Natural killer cell treated with Interleukin-12 subunit alpha and Interleukin-12 subunit beta and Interleukin-15 and Interleukin-18, amount 100 ng/mL, for 72 hours (primary cell): ENCODE data around the gene TAF4B. TPM values are rescaled to one million over a fixed set of nuclear protein-coding genes. Genes with fewer than 3 reads are reported as not detected.
"Not testable (repeated sequence)": the region's sequence is repeated elsewhere in the genome, so short reads cannot be mapped to it uniquely, and the experiment has no call there.

ENCODE experiments used
- ATAC-seq, 2 donors: fragments of 150-1000 bp; cut with Tn5 transposase in 1 of 2; sonication (Bioruptor Pico), chemical (Tn5 transposase) in 1 of 2; 2 replicates each; pipeline ENCODE4 v1.10.0; 2021
- DNase-seq: peaks from one replicate; pipeline ENCODE4 v3.0.0; 2022; ENCODE audit warnings: low spot score
- H3K27ac Mint-ChIP-seq, 2 donors: 1 replicate in 1 of 2; 2 replicates in 1 of 2; pipeline ENCODE4 v1.8.0; 2022; ENCODE audit warnings: mixed read lengths in 2 of 2, mild to moderate bottlenecking in 1 of 2, moderate library complexity in 1 of 2
- H3K27me3 Mint-ChIP-seq, 2 donors: 1 replicate in 1 of 2; 2 replicates in 1 of 2; pipeline ENCODE4 v1.8.0; 2022; ENCODE audit warnings: mixed read lengths in 2 of 2
- H3K36me3 Mint-ChIP-seq: one replicate; pipeline ENCODE4 v1.8.0; 2022; ENCODE audit warnings: mixed read lengths
- H3K4me1 Mint-ChIP-seq, 2 donors: 1 replicate in 1 of 2; 2 replicates in 1 of 2; pipeline ENCODE4 v1.8.0; 2022; ENCODE audit warnings: low read depth in 2 of 2, mixed read lengths in 2 of 2, mild to moderate bottlenecking in 1 of 2
- H3K4me3 Mint-ChIP-seq: one replicate; pipeline ENCODE4 v1.8.0; 2022; ENCODE audit warnings: mixed read lengths
- H3K9me3 Mint-ChIP-seq: 2 replicates; pipeline ENCODE4 v1.8.0; 2022; ENCODE audit warnings: mixed read lengths
- total RNA-seq, 2 donors: library from RNA; stranded (reverse); gene quantifications; one replicate each; pipeline ENCODE4 v1.2.3, GENCODE V29; 2022

TAF4B gene
- total RNA-seq, 2 donors from 2014 or later: 4.2 to 14.5 TPM

DNA sequence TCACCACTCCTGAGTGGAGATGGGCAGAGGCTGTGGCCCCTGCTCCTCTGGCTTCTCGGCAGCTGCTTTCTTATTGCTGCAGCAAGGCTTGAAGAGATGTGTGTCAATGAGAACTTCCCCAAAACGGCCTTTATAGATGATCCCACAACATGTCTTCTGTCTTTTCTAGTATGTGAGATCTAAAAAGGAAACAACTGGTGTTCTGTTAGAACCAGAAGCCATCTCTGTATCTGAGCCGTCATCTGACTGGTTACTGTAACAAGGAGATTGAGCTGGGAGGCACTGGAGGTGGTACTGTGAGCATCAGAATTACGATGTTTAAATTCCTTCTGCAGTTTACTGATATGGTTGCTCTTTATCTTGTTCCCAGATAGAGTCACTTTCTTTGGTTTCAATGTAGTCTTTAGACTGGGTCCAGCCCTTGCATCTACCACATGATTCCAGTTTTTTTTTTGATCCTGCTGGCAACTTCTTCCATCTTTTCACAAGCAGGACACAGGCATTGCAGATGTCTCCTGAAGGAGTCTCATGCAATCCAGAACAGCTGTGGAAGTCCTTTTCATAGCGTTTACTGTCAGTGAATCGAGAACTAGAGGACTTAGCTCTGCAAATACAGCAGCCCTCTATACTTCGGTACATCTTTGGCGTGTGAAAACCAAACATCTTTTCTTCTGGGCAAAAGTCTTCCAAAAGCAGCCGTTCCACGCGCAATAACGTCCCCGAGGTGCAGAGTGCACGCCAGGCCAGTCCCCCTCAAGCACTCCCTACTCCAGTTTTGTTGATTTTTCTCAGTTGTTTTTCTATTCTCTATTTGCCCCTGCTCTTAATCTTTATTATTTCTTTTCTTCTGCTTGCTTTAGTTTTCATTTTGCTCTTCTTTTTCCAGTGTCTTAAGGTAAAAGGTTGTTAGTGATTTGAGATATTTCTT is 29.7 kb downstream of the TAF4B start:
- H3K4me3 Mint-ChIP-seq: no peak overlapping the region
- peaks cover 0 to 5% of the 10 kb centered on the region in 2 donors for H3K27me3 Mint-ChIP-seq
- H3K9me3 Mint-ChIP-seq: peaks cover 3% of the 10 kb centered on the region
- no peak for ATAC-seq
- no peaks in the 10 kb centered on the region for H3K36me3 Mint-ChIP-seq
- no peak for DNase-seq
- no peaks in the 10 kb centered on the region for H3K4me1 Mint-ChIP-seq
- no peak overlapping the region for H3K27ac Mint-ChIP-seq

DNA sequence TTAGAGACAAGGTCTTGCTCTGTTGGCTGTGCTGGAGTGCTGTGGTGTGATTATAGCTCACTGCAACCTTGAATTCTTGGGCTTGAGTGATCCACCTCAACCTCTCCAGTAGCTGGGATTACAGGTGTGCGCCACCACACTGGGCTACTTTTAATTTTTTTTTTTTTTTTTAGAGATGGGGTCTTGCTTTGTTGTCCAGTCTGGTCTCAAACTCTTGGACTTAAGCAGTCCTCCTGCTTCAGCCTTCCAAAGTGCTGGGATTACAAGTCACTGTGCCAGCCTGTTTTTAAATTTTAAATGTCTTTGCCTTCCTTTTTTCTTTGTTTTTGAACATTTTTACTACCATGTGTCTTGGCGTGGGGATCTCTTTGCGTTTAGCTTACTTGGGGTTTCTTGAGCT is 32.5 kb downstream of the TAF4B start:
- ATAC-seq (no peak), DNase-seq (no peak)
- no peaks in the 10 kb centered on the region for H3K36me3 Mint-ChIP-seq
- peaks cover 0 to 5% of the 10 kb centered on the region in 2 donors for H3K27me3 Mint-ChIP-seq
- H3K4me3 Mint-ChIP-seq: no peak overlapping the region
- H3K27ac Mint-ChIP-seq: no peak overlapping the region
- H3K4me1 Mint-ChIP-seq: no peaks in the 10 kb centered on the region
- H3K9me3 Mint-ChIP-seq: peaks cover 7% of the 10 kb centered on the region

- not testable (repeated sequence) for H3K27ac Mint-ChIP-seq, H3K4me3 Mint-ChIP-seq, H3K9me3 Mint-ChIP-seq, H3K4me1 Mint-ChIP-seq, H3K36me3 Mint-ChIP-seq, ATAC-seq, DNase-seq, H3K27me3 Mint-ChIP-seq
These were observed 33.2 kb downstream of the TAF4B start for GRCh38 chr18:26259416-26259815.

DNA sequence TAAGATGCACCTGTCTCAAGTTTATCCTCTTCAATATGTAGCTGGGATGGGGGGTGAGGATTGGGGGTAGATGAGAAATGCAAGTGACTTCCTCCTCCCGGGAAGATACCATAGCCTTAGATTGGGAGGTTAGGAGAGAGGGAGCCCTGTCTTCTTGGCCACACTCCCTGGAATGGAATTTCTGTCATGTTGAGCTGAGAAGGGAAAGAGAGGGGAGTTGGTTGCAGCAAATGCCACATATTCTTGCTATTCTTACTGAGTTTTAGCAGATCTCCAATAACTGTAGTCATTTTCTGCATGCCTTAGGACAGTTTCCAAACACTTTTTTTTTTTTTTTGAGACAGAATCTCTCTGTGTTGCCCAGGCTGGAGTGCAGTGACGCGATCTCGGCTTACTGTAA is 35.9 kb downstream of the TAF4B start:
- Mint-ChIP-seq H3K27me3 (peaks cover 0 to 3% of the 10 kb centered on the region in 2 donors), H3K36me3 (no peaks in the 10 kb centered on the region)

DNA sequence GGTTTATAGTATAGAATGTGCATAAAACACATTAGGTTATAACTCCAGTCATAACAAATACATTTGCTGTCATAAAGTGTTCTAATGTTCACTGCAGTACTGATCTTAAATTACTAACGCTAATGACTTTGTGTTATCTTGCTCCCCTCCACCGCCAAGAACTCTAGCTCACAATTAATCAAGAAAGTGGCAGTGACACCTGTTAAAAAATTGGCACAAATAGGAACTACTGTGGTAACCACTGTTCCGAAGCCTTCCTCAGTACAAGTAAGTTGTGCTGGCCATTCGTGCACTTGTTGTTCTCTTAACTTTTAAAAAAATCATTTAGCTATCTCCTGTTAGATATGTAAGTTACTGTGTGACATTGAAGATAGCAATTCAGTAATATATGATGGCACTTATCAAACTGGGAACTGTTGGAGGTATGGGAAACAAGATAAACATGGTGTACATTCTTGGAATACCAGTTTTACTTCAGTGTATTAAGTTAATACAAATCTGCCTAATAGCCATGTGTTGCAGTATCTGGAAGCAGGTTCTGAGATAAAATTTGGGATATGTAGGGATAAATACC is 41.2 kb downstream of the TAF4B start:
- Mint-ChIP-seq H3K4me1 (no peaks in the 10 kb centered on the region), H3K27ac (no peak overlapping the region)

More for the DNA sequence above, 35.9 kb downstream of the TAF4B start:
- no peaks in the 10 kb centered on the region for H3K4me1 Mint-ChIP-seq
- H3K27ac Mint-ChIP-seq: no peak overlapping the region
- no peak overlapping the region for H3K4me3 Mint-ChIP-seq
- ATAC-seq: no peak
- DNase-seq: no peak
- H3K9me3 Mint-ChIP-seq: peaks cover 7% of the 10 kb centered on the region

GRCh38 chr18:26268454-26268853 is 42.2 kb downstream of the TAF4B start:
- Mint-ChIP-seq H3K27me3 (no peaks in the 10 kb centered on the region), H3K4me3 (no peak overlapping the region), H3K9me3 (no peaks in the 10 kb centered on the region), H3K36me3 (no peaks in the 10 kb centered on the region), H3K27ac (no peak overlapping the region), H3K4me1 (no peaks in the 10 kb centered on the region)
- ATAC-seq (no peak), DNase-seq (no peak)

More for the DNA sequence above, 41.2 kb downstream of the TAF4B start:
- no peaks in the 10 kb centered on the region for H3K27me3 Mint-ChIP-seq
- DNase-seq (no peak), ATAC-seq (no peak)
- H3K36me3 Mint-ChIP-seq: no peaks in the 10 kb centered on the region
- no peak overlapping the region for H3K4me3 Mint-ChIP-seq
- no peaks in the 10 kb centered on the region for H3K9me3 Mint-ChIP-seq

DNA sequence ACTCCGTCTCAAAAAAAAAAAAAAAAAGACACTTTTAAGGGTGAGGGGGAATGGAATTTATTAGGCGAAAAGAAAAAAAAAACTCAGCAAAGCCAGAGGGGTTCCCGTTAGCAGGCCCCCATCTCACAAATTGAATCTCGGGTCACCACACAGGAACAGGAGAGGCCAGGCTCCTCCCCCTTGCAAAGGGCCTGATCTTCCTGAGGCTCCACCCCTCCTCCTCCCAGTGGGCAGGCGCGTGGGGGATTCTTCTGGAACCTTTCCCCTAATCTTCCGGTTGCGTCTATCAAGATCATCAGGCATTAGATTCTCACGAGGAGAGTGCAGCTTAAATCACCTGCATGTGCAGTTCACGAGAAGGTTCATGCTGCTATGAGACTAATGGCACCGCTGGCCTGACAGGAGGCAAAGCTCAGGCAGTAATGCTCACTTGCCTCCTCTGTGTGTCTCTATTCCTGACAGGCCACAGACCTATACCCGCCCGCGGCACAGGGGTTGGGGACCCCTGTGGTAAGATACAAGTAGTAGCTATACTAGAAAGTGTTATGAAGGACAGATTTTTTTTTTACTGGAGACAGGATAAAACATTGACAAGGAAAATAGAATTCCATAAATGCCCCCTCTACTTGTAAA is 45.8 kb downstream of the TAF4B start:
- Mint-ChIP-seq H3K27me3 (no peaks in the 10 kb centered on the region), H3K27ac (no peak overlapping the region), H3K36me3 (no peaks in the 10 kb centered on the region), H3K4me1 (no peaks in the 10 kb centered on the region), H3K4me3 (no peak overlapping the region), H3K9me3 (no peaks in the 10 kb centered on the region)
- DNase-seq (no peak), ATAC-seq (no peak)

DNA sequence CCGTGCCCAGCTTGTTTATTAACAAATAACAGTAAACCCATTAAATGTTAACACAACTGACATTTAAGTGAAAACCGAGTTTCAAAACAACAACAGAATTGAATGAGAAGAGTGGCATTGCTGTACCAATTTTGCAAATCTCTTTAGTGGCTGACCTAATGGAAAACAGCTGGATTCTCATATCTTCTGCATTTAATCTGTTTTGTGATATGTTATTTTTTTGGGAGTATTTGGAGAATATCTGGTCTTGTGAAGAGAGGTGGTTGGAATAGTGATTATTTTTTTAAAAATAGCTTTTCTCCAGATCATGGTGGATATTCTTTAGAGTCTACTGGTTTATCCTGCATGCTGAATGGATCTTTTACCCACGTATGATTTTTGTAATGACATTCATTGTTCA is 51.1 kb downstream of the TAF4B start:
- H3K9me3 Mint-ChIP-seq: no peaks in the 10 kb centered on the region
- ATAC-seq (no peak), DNase-seq (no peak)
- no peak overlapping the region for H3K4me3 Mint-ChIP-seq
- no peak overlapping the region for H3K27ac Mint-ChIP-seq
- no peaks in the 10 kb centered on the region for H3K27me3 Mint-ChIP-seq
- H3K36me3 Mint-ChIP-seq: peaks cover 9% of the 10 kb centered on the region
- H3K4me1 Mint-ChIP-seq: no peaks in the 10 kb centered on the region

DNA sequence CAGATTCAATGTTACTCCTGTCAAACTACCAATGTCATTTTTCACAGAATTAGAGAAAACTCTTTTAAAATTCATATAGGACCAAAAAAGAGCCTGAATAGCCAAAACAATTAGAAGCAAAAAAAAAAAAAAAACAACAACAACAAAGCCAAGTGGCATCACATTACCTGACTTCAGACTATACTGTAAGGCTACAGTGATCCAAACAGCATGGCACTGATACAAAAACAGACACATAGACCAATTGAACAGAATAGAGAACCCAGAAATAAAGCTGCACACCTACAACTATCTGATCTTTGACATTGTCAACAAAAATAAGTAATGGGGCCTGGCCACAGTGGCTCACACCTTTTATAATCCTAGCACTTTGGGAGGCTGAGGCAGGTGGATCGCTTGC is 53.2 kb downstream of the TAF4B start:
- no peak overlapping the region for H3K27ac Mint-ChIP-seq

DNA sequence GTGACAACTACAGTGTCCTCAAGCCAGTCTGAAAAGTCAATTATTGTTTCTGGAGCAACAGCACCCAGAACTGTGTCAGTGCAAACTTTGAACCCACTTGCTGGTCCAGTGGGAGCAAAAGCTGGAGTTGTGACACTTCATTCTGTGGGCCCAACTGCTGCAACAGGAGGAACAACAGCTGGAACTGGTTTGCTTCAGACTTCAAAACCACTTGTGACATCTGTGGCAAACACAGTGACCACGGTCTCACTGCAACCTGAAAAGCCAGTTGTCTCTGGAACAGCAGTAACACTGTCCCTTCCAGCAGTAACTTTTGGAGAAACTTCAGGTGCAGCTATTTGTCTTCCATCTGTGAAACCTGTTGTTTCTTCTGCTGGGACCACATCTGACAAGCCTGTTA is 59.8 kb downstream of the TAF4B start:
- no peak overlapping the region for H3K4me3 Mint-ChIP-seq
- H3K27me3 Mint-ChIP-seq: peaks cover 12 to 18% of the 10 kb centered on the region in 2 donors
- peaks cover 4% of the 10 kb centered on the region for H3K36me3 Mint-ChIP-seq
- DNase-seq (peak; percentile 63), ATAC-seq (peak; percentile 66 to 78)
- H3K9me3 Mint-ChIP-seq: no peaks in the 10 kb centered on the region
- H3K27ac Mint-ChIP-seq: no peak overlapping the region
- H3K4me1 Mint-ChIP-seq: peaks cover 10 to 20% of the 10 kb centered on the region in 2 donors

More for the DNA sequence above, 53.2 kb downstream of the TAF4B start:
- Mint-ChIP-seq H3K4me3 (no peak overlapping the region), H3K9me3 (no peaks in the 10 kb centered on the region), H3K4me1 (no peaks in the 10 kb centered on the region), H3K36me3 (peaks cover 9% of the 10 kb centered on the region), H3K27me3 (peaks cover 0 to 2% of the 10 kb centered on the region in 2 donors)
- DNase-seq (no peak), ATAC-seq (no peak)

DNA sequence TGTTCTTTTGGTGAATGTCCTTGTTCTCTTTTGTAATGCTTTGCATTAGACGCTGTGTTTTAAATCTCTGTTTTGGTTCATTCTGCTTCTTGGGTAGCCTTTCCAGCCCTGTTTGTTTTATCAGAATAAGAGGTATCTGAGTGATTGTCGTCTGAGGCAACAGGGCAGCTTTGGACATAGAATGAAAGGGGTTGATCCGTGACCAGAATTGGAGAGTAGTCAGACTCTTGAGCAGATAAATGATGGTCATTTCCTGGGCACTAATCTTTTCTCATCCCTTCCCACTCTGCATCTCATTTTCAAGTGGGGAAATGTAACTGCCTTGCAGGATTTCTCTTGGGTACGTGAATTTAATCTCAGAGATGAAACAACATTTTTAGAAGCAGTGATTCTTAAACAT is 61.4 kb downstream of the TAF4B start:
- Mint-ChIP-seq H3K9me3 (no peaks in the 10 kb centered on the region), H3K36me3 (peaks cover 4% of the 10 kb centered on the region), H3K4me1 (peaks cover 10 to 20% of the 10 kb centered on the region in 2 donors), H3K4me3 (no peak overlapping the region), H3K27me3 (peaks cover 12 to 18% of the 10 kb centered on the region in 2 donors), H3K27ac (no peak overlapping the region)
- DNase-seq (no peak), ATAC-seq (no peak)

GRCh38 chr18:26290385-26290784 is 64.1 kb downstream of the TAF4B start:
- Mint-ChIP-seq H3K36me3 (peaks cover 4% of the 10 kb centered on the region), H3K27ac (no peak overlapping the region)

GRCh38 chr18:26293982-26294381 is 67.7 kb downstream of the TAF4B start:
- Mint-ChIP-seq H3K36me3 (no peaks in the 10 kb centered on the region), H3K4me3 (no peak overlapping the region), H3K9me3 (no peaks in the 10 kb centered on the region), H3K27ac (no peak overlapping the region), H3K4me1 (no peaks in the 10 kb centered on the region), H3K27me3 (peaks cover 6 to 7% of the 10 kb centered on the region in 2 donors)
- no peak for DNase-seq
- ATAC-seq: no peak

More at GRCh38 chr18:26290385-26290784, 64.1 kb downstream of the TAF4B start:
- no peak for DNase-seq
- H3K9me3 Mint-ChIP-seq: no peaks in the 10 kb centered on the region
- H3K4me3 Mint-ChIP-seq: no peak overlapping the region
- H3K4me1 Mint-ChIP-seq: peaks cover 10 to 20% of the 10 kb centered on the region in 2 donors
- no peak for ATAC-seq
- peaks cover 12 to 15% of the 10 kb centered on the region in 2 donors for H3K27me3 Mint-ChIP-seq

- H3K4me1 Mint-ChIP-seq: no peaks in the 10 kb centered on the region
- no peaks in the 10 kb centered on the region for H3K9me3 Mint-ChIP-seq
- H3K36me3 Mint-ChIP-seq: no peaks in the 10 kb centered on the region
- H3K27ac Mint-ChIP-seq: no peak overlapping the region
- ATAC-seq (no peak), DNase-seq (no peak)
- H3K4me3 Mint-ChIP-seq: no peak overlapping the region
- H3K27me3 Mint-ChIP-seq: no peaks in the 10 kb centered on the region
These were observed 71.9 kb downstream of the TAF4B start for GRCh38 chr18:26298107-26298506.
